Spleen (tissue), 7 donors: ENCODE measurements around the gene C4orf50.

Experiments used
- POLR2A ChIP-seq, 3 donors: fragments of 450-650 bp; IDR thresholded peaks; one replicate each; pipeline ENCODE4 v1.5.1; 2017; ENCODE audit warnings: antibody characterized with exemption in 3 of 3, mild to moderate bottlenecking in 1 of 3
- TF ChIP-seq, protein P1 (sequence below), 11 experiments: fragments of 200-600 bp in 7 of 11; fragments of 450-650 bp in 4 of 11; sonication (generic) in 4 of 11; IDR thresholded peaks in 8 of 11; conservative IDR thresholded peaks in 3 of 11; 1 replicate in 7 of 11; 2 replicates in 4 of 11; pipeline versions ENCODE4 v1.4.0 to v1.8.0; 2016 to 2021; ENCODE audit warnings: antibody characterized with exemption in 11 of 11, inconsistent platforms in 4 of 11, mild to moderate bottlenecking in 1 of 11
- donor health status: DM: no; HTN: no; CAD: no; lungs with moderate emphysema.
- donor health status: DM: no; HTN: no; CAD: no.
- donor health status: DM: no; HTN: no; CAD: no.

DNA sequence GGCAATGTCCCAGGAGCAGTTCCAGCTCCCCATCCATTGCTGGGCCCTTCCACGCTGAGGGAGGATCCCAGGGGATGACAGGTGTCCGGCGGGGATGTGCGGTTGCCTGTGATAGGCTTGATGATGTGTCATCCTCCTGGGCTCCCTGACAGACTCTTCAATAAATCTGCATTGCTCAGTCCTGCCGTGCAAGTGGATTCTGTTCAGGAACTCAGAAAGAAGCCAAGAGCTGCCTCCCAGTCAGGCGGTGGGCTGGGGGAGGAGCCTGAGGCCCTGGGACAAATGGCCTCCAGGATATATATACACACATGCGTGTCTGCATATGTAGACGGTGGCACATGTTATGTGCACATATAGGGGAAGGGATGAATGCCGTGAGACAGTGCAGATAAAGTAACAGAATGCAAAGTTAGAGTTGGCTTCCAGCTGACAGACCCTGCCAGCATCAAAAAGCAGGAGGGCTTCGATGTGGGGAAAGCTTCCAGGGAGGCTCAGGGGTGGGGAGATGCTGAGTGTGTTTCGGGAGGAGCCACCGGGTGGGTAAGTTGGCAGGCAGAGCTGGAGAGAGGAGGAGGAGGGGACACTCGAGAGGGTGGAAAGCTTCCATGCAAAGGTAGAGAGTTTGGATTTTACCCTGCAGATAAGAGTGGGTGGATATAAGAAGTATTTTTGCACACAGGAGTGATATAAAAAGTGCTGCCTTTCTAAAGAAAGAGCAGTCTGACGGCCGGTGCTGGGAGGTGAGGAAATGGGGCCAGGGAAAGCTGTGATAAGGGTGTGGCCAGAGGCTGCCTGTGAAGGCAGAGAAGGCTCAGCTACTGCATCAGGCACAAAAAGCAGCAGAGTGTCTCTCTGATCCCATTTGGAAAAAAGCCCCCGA, 96.9 kb downstream of the C4orf50 start:
- TF ChIP-seq, protein P1, sequence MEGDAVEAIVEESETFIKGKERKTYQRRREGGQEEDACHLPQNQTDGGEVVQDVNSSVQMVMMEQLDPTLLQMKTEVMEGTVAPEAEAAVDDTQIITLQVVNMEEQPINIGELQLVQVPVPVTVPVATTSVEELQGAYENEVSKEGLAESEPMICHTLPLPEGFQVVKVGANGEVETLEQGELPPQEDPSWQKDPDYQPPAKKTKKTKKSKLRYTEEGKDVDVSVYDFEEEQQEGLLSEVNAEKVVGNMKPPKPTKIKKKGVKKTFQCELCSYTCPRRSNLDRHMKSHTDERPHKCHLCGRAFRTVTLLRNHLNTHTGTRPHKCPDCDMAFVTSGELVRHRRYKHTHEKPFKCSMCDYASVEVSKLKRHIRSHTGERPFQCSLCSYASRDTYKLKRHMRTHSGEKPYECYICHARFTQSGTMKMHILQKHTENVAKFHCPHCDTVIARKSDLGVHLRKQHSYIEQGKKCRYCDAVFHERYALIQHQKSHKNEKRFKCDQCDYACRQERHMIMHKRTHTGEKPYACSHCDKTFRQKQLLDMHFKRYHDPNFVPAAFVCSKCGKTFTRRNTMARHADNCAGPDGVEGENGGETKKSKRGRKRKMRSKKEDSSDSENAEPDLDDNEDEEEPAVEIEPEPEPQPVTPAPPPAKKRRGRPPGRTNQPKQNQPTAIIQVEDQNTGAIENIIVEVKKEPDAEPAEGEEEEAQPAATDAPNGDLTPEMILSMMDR (IDR thresholded peaks at IDR 0.05 in 8 of 11, conservative IDR thresholded peaks at IDR 0.05 in 3 of 11): no peak
- no peak for TF ChIP-seq POLR2A (IDR thresholded peaks at IDR 0.05)
